Lower leg skin (tissue), 3 donors: ENCODE results near the gene DENND1A.

Experiments
- CTCF ChIP-seq, 3 donors: fragments of 450-650 bp; IDR thresholded peaks; one replicate each; pipeline ENCODE4 v1.5.1; 2016; ENCODE audit warnings: antibody characterized with exemption in 3 of 3, mild to moderate bottlenecking in 3 of 3, moderate library complexity in 2 of 3
- POLR2A ChIP-seq, 2 donors: fragments of 450-650 bp; IDR thresholded peaks; one replicate each; pipeline ENCODE4 v1.6.1; 2016 to 2017; ENCODE audit warnings: antibody characterized with exemption in 2 of 2, mild to moderate bottlenecking in 1 of 2, moderate library complexity in 1 of 2

GRCh38 chr9:123431581-123431980, 498.3 kb downstream of the DENND1A start:
- TF ChIP-seq CTCF (IDR thresholded peaks at IDR 0.05) (no peak), POLR2A (IDR thresholded peaks at IDR 0.05) (no peak)
